ENCODE data around the gene GPR12. TPM values are rescaled to one million over a fixed set of nuclear protein-coding genes. Genes with fewer than 3 reads are reported as not detected.
"Not testable (repeated sequence)": the region's sequence is repeated elsewhere in the genome, so short reads cannot be mapped to it uniquely, and the experiment has no call there.

The GPR12 gene
- total RNA-seq, 1 donor from 2014 or later = 2.4 TPM

- no peak for DNase-seq (ENCODE audit: low spot score)
These were observed 12.9 kb downstream of the GPR12 start for GRCh38 chr13:26747706-26748105.

GRCh38 chr13:26743971-26744370 is 16.6 kb downstream of the GPR12 start:
- DNase-seq (ENCODE audit: low spot score) = no peak

GRCh38 chr13:26742691-26743358 is 17.8 kb downstream of the GPR12 start:
- no peak for DNase-seq (ENCODE audit: low spot score)

GRCh38 chr13:26735677-26736076 is 24.9 kb downstream of the GPR12 start:
- DNase-seq (ENCODE audit: low spot score) = no peak

- no peak for DNase-seq (ENCODE audit: low spot score)
These were observed 33.0 kb downstream of the GPR12 start for GRCh38 chr13:26727633-26728032.

GRCh38 chr13:26727122-26727521 is 33.5 kb downstream of the GPR12 start:
- DNase-seq (ENCODE audit: low spot score) = no peak

- no peak for DNase-seq (ENCODE audit: low spot score)
These were observed 33.9 kb downstream of the GPR12 start for GRCh38 chr13:26726684-26727083.

- not testable (repeated sequence) for DNase-seq (ENCODE audit: low spot score)
These were observed 37.0 kb downstream of the GPR12 start for GRCh38 chr13:26723620-26724019.

- no peak for DNase-seq (ENCODE audit: low spot score)
These were observed 38.3 kb downstream of the GPR12 start for GRCh38 chr13:26722321-26722720.

GRCh38 chr13:26721251-26722121 is 39.1 kb downstream of the GPR12 start:
- no peak for DNase-seq (ENCODE audit: low spot score)

GRCh38 chr13:26719356-26719945 is 41.1 kb downstream of the GPR12 start:
- no peak for DNase-seq (ENCODE audit: low spot score)

- no peak for DNase-seq (ENCODE audit: low spot score)
These were observed 41.7 kb downstream of the GPR12 start for GRCh38 chr13:26718872-26719271.

- no peak for DNase-seq (ENCODE audit: low spot score)
These were observed 42.4 kb downstream of the GPR12 start for GRCh38 chr13:26718146-26718545.

- no peak for DNase-seq (ENCODE audit: low spot score)
These were observed 43.6 kb downstream of the GPR12 start for GRCh38 chr13:26716984-26717383.

- DNase-seq (ENCODE audit: low spot score) = no peak
These were observed 47.2 kb downstream of the GPR12 start for GRCh38 chr13:26713341-26713740.

- no peak for DNase-seq (ENCODE audit: low spot score)
These were observed 49.4 kb downstream of the GPR12 start for GRCh38 chr13:26711211-26711610.

GRCh38 chr13:26710166-26710565 is 50.4 kb downstream of the GPR12 start:
- DNase-seq (ENCODE audit: low spot score) = no peak

- DNase-seq (ENCODE audit: low spot score) = no peak
These were observed 51.1 kb downstream of the GPR12 start for GRCh38 chr13:26709461-26709860.

GRCh38 chr13:26708007-26708297 is 52.6 kb downstream of the GPR12 start:
- DNase-seq (ENCODE audit: low spot score) = no peak

- peak; percentile 36 for DNase-seq (ENCODE audit: low spot score)
These were observed 53.2 kb downstream of the GPR12 start for GRCh38 chr13:26707122-26708006.

GRCh38 chr13:26706381-26706780 is 54.2 kb downstream of the GPR12 start:
- DNase-seq (ENCODE audit: low spot score) = no peak

- DNase-seq (ENCODE audit: low spot score) = no peak
These were observed 55.0 kb downstream of the GPR12 start for GRCh38 chr13:26705536-26705935.

Measured in umbilical cord (tissue), 2 donors.